NT2/D1 (cell line): ENCODE data around the gene RNF40.

Experiments used
- SUZ12 ChIP-seq: IDR thresholded peaks from 2 replicates; pipeline ENCODE4 v1.6.1; 2011; ENCODE audit not compliant: insufficient read length, insufficient read depth; ENCODE audit errors: extremely low read depth
- YY1 ChIP-seq: IDR thresholded peaks from 2 replicates; pipeline ENCODE4 v1.6.1; 2011; ENCODE audit not compliant: insufficient read length, insufficient read depth
- ZNF274 ChIP-seq: IDR thresholded peaks from 2 replicates; pipeline ENCODE4 v1.6.1; 2011; ENCODE audit warnings: mild to moderate bottlenecking, low read depth, low read length

DNA sequence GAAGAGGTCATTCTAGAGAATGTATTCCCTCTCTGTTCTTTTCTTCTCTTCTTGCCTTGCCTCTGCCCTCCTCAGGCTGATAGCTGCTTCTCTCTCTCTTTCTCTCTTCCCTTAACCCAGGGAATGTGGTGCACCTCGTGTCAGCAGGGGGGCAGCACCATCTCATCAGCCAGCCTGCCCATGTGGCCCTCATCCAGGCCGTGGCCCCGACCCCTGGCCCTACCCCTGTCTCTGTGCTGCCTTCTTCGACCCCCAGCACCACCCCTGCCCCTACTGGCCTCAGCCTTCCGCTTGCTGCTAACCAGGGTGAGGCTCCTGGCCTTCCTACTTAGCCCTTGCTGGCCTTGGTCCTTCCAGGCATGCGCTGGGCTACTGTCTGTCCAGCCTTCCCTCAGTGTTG lies 39.7 kb upstream of the RNF40 start:
- TF ChIP-seq ZNF274, result no peak
- no peak for TF ChIP-seq YY1
- no peak for TF ChIP-seq SUZ12
